Measurements from ENCODE around the gene MYCN. TPM values are rescaled to one million over a fixed set of nuclear protein-coding genes. Genes with fewer than 3 reads are reported as not detected.

MYCN gene
- total RNA-seq, 4 donors from 2014 or later = 0.57 to 3.8 (median 1.6) TPM

DNA sequence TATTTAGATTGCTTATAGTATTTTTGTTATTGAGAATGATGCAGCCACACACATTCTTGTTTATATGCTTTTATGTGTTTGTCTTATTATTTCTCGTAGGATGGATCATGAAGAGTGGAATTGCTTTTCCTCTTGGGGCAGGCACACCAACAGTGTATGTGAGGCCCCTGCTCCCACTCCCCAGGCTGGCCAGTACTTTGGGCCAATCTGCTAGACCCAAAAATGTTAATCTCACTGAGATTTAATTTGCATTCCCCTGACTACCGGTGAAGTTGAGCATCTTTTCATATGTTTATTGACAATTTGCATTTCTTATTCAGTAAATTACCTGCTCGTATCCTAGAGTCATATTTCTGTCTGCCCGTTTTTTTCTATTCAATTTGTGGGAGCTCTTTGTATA, 4.7 kb upstream of the MYCN start:
- Histone ChIP-seq H3K9me3 (no peaks in the 10 kb centered on the region), H3K36me3 (no peaks in the 10 kb centered on the region), H3K27me3 (peaks cover 20% of the 10 kb centered on the region), H3K4me3 (no peak overlapping the region), H3K27ac (no peak overlapping the region), H3K4me1 (peaks cover 15% of the 10 kb centered on the region)
- TF ChIP-seq POLR2AphosphoS5 (IDR thresholded peaks at IDR 0.05) = no peak
- TF ChIP-seq, protein P1, sequence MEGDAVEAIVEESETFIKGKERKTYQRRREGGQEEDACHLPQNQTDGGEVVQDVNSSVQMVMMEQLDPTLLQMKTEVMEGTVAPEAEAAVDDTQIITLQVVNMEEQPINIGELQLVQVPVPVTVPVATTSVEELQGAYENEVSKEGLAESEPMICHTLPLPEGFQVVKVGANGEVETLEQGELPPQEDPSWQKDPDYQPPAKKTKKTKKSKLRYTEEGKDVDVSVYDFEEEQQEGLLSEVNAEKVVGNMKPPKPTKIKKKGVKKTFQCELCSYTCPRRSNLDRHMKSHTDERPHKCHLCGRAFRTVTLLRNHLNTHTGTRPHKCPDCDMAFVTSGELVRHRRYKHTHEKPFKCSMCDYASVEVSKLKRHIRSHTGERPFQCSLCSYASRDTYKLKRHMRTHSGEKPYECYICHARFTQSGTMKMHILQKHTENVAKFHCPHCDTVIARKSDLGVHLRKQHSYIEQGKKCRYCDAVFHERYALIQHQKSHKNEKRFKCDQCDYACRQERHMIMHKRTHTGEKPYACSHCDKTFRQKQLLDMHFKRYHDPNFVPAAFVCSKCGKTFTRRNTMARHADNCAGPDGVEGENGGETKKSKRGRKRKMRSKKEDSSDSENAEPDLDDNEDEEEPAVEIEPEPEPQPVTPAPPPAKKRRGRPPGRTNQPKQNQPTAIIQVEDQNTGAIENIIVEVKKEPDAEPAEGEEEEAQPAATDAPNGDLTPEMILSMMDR (IDR thresholded peaks at IDR 0.05) = no peak
- TF ChIP-seq EP300 (IDR thresholded peaks at IDR 0.05) = no peak
- no peak for TF ChIP-seq POLR2A (IDR thresholded peaks at IDR 0.05)
- 82% methylated on average over 4 of the region's 4 CpGs for WGBS
- DNase-seq (ENCODE audit: low spot score in 2 of 2) = no peak

DNA sequence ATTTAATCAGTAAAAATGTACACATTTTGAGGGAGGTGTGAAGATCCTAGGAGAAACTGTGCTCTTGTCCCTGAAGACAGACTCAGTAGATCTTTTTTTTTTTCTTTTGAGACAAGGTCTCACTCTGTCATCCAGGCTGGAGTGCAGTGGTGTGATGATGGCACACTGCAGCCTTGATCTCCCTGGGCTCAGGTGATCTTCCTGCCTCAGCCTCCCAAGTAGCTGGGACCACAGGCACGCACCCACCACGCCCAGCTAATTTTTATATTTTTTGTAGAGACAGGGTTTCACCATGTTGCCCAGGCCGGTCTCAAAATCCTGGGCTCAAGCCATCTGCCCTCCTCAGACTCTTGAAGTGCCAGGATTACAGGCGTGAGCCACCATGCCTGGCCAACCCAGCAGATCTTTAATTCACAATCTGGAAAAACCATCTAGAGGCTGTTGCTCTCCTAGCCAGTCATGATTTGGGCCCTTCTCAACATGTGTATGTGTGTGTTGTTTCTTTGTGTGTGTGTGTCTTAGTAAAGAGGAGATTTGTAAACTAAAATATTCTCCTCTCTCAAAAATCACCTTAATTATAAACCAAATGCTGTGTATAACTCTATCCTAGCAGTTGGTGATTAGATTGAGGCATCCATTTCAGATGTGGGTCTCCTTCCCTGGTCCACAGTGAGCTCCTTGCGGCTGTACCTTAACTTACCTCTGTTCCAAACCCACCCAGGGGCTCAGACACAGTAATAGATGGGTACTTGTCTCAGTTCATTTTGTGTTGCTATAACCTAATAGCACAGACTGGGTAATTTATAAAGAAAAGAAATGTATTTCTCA, 3.9 kb upstream of the MYCN start:
- no peak for DNase-seq (ENCODE audit: low spot score in 2 of 2)
- Histone ChIP-seq H3K27me3 (peaks cover 28% of the 10 kb centered on the region), H3K36me3 (no peaks in the 10 kb centered on the region), H3K9me3 (no peaks in the 10 kb centered on the region), H3K27ac (no peak overlapping the region), H3K4me3 (no peak overlapping the region), H3K4me1 (peaks cover 23% of the 10 kb centered on the region)
- TF ChIP-seq POLR2AphosphoS5 (IDR thresholded peaks at IDR 0.05) (no peak), EP300 (IDR thresholded peaks at IDR 0.05) (no peak), POLR2A (IDR thresholded peaks at IDR 0.05) (no peak)
- TF ChIP-seq, protein P1 (IDR thresholded peaks at IDR 0.05) = no peak
- 80% methylated on average over 5 of the region's 5 CpGs for WGBS

DNA sequence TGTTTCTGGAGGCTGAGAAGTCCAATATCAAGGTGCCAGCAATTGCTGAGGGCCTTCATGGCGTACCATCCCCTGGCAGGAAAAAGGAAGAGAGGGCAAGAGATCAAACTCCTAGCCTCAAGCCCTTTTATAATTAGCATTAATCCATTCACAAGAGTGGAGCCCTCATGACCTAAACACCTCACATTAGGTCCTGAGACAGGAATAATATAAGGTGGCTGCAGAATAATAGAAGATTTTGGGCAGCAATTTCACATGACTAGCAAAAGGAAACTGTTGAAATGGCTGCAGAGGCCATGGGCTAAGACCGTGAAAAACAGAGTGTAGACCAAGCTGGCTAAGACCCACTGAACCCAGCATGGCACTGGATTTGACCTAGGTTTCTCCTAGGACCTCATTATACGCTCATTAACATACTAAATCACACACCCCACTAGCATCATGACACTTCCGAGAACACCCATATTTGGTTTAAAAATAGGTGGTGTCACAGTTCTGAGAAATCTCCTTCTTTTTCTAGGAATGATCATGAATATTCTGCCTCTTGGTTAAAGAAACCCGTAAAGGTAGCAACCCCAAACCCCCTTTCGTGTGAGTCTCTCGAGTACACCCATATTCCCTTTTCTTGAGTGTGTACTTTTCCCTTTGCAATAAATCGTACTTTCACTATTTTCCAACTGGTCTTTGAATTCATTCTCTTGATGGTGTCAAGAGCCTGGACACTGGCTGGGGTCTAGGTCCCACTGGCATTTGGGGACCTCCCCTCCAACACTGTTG, 3.1 kb upstream of the MYCN start:
- Histone ChIP-seq H3K4me1 (peaks cover 31% of the 10 kb centered on the region), H3K27ac (no peak overlapping the region), H3K36me3 (no peaks in the 10 kb centered on the region), H3K9me3 (no peaks in the 10 kb centered on the region), H3K27me3 (peaks cover 36% of the 10 kb centered on the region), H3K4me3 (no peak overlapping the region)
- 92% methylated on average over 8 of the region's 8 CpGs for WGBS
- no peak for DNase-seq (ENCODE audit: low spot score in 2 of 2)
- TF ChIP-seq EP300 (IDR thresholded peaks at IDR 0.05) (no peak), POLR2AphosphoS5 (IDR thresholded peaks at IDR 0.05) (no peak), POLR2A (IDR thresholded peaks at IDR 0.05) (no peak)
- TF ChIP-seq, protein P1 (IDR thresholded peaks at IDR 0.05) = no peak

DNA sequence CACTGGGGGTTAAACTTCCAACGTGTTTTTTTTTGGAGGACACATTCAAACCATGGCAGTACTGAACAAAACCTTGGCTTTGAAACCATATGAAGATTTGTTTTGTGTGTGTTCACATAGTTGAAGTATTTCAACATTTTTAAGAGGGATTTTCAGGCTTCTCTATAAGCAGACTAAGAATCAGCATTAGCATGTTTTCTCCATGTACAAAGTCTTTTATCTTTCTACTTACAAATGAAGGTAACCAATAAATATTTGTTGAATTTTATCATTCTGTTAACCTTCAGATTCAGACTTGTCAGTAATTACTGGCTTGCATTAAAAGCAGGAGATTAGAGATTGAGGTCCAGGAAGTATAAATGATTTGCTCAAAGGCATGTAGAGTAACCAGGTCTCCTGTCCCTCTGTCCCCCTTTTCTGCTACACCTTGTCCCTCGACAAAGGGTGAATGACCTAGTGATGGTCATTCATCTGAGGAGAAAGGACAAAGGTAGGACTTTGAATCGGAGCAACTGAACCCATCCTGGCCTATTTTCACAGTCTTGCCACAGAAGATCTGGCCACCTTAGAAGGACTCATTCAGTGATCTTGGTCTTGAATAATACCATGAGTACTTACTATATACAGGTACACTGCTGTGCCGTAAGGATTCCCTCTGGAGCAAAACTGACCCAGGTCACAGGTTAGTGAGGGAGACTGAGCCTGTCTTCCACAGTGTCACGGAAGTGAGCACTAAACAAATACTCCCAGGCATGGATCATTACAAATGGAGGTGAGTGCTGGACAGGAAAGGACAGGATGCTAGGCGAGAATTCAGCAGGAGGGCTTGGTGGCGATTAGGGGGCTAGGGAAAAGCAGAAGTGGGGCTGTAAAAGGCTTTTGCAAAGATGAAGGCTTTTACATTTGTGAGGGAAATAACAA, 2.2 kb upstream of the MYCN start:
- Histone ChIP-seq H3K27me3 (peaks cover 43% of the 10 kb centered on the region), H3K4me3 (no peak overlapping the region), H3K36me3 (no peaks in the 10 kb centered on the region), H3K4me1 (peaks cover 37% of the 10 kb centered on the region), H3K9me3 (no peaks in the 10 kb centered on the region), H3K27ac (no peak overlapping the region)
- no peak for DNase-seq (ENCODE audit: low spot score in 2 of 2)
- no peak for TF ChIP-seq POLR2A (IDR thresholded peaks at IDR 0.05)
- TF ChIP-seq, protein P1 (IDR thresholded peaks at IDR 0.05) = no peak
- no peak for TF ChIP-seq EP300 (IDR thresholded peaks at IDR 0.05)
- TF ChIP-seq POLR2AphosphoS5 (IDR thresholded peaks at IDR 0.05) = no peak
- WGBS = 84% methylated on average over 7 of the region's 7 CpGs
